Stimulated activated CD8-positive, alpha-beta memory T cell treated with anti-CD3 and anti-CD28 coated beads, Interleukin-2, amount 100 ng/mL, for 48 hours (primary cell): ENCODE data around the gene POLR2E.
A peak's percentile ranks its signal among the peaks of the same experiment; 100 is the strongest.

Experiments
- DNase-seq, 2 donors: peaks; one replicate each; pipeline ENCODE4 v3.0.0-alpha.2; 2020; ENCODE audit warnings: low read depth in 2 of 2

Gene POLR2E

GRCh38 chr19:1097810-1098176 is 2.6 kb upstream of the POLR2E start:
- no peak for DNase-seq

DNA sequence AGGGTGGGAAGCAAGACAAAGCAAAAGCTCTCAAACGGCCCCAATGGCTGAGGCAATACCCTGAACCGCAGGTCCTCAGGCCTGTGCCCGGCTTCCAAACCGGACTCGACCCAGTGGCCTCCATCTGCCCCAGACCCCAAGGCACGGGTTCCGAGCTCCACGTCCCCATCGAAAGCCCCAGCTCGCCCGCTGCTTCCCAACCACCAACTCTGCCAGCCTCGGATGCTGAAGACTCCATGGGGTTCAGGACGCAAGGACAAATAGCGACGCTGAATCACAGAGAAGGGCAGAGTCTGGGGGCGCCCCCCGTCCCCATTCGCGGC is 559 bp downstream of the POLR2E start:
- DNase-seq = no peak

- no peak for DNase-seq
Measured at GRCh38 chr19:1093811-1094553, 1.2 kb downstream of the POLR2E start.

- no peak for DNase-seq
Measured at GRCh38 chr19:1093330-1093729, 1.8 kb downstream of the POLR2E start.

DNA sequence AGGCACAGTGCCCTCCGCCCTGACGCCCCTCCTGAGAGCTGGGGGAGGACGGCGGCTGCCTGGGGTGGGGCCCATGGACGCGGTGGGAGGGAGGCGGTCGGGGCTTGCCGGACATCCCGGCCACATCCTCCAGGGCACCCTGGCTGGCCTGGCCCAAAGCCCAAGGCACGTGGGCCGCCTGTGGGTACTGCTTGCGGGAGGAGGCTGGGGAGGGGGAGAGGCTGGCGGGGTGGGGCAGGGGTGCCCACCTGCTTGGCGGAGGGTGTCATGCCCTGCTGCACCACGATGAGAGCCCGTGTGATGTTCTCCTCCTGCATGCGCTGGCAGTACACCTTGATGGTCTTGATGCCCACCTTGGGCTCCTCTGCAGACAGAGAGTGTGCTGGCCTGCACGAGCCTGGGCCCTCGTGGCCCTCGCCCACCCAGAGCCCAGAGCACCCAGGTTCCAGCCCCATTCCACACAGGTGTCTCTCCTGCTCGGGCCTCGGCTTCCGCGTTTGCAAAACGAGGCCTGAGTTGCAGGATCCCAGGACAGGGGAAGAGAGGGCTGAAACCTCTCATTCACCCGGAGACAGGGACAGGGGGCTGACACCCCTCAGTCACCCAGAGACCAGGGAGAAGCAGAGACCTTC is 3.5 kb downstream of the POLR2E start:
- no peak for DNase-seq

- no peak for DNase-seq
Measured at GRCh38 chr19:1090731-1091543, 4.2 kb downstream of the POLR2E start.

DNA sequence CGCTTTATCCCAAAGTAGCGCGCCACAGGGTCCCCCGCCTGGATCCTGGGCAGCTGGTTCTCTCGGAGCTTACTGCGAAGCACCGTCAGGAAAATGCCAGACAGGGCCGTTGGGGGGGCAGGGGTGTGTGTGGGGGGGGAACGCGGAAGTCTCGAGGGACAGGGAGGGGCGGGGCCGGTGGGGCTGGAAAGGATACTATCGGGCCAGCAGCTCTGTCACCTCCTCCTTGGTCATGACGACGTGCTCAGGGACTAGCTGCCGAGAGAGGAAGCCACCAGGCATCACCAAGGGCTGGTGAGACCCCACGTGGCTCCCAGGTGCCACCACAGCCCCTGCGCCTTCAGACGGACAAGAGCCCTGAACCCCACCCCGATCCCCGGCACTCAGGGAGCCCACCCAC is 5.3 kb downstream of the POLR2E start:
- no peak for DNase-seq

- DNase-seq = no peak
Measured at GRCh38 chr19:1089126-1089771, 5.9 kb downstream of the POLR2E start.

DNA sequence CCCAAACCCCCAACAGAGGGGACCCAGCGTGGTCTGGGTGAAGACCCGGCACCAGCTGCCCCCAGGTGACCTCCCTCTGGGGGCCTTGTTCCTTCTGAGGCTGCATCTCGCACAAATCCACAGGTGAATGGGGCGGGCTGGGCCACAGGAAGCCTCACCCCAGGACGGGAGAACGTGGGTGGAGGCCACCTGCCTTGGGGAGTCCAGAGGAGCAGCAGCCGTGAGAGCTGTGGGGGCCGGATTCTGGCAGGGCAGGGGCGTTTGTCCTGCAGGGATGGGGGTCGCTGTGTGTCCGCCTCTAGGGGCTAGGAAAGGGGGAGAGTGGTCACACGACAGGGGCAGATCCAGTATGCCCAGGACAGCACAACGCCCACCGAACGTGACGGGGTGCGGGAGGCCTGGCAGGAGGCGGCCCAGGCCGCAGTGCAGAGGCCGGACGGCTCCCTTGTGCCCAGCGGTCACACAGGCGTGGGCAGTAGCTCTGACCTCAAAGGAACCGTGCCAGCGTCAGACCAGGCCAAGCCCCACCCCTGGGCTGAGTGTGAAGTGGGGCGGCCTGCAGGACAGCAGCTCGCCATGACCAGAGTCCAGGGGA is 6.7 kb downstream of the POLR2E start:
- no peak for DNase-seq

DNA sequence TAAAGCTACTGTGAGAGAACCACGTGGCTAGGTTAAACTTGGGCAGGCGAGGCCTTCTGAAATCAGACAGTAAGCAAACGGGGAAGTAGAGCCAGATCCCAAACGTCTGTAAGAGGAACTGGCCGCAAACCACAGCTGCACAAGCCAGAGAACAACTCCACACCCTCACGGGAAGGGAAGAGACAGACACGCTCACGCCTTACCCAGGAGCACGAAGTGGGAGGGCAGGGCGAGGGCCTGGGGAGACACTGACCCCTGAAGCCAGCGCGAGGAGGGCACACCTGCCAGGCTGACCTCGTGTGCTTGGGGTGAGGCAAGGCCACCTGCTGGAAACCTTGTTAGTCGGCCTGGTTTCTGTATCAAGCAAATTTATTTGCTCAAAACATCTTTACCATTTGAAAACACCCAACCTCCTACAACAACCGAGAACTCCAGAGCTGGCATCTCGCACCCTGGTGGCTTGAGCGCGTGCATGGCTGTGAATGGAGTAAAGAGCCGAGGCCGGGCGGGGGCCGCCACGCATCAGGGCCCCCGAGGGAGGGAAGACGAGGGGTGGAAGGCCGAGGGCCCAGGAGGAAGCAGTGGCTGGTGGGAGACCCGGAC is 7.3 kb downstream of the POLR2E start:
- no peak for DNase-seq

GRCh38 chr19:1086613-1087012 is 8.6 kb downstream of the POLR2E start:
- DNase-seq = no peak

DNA sequence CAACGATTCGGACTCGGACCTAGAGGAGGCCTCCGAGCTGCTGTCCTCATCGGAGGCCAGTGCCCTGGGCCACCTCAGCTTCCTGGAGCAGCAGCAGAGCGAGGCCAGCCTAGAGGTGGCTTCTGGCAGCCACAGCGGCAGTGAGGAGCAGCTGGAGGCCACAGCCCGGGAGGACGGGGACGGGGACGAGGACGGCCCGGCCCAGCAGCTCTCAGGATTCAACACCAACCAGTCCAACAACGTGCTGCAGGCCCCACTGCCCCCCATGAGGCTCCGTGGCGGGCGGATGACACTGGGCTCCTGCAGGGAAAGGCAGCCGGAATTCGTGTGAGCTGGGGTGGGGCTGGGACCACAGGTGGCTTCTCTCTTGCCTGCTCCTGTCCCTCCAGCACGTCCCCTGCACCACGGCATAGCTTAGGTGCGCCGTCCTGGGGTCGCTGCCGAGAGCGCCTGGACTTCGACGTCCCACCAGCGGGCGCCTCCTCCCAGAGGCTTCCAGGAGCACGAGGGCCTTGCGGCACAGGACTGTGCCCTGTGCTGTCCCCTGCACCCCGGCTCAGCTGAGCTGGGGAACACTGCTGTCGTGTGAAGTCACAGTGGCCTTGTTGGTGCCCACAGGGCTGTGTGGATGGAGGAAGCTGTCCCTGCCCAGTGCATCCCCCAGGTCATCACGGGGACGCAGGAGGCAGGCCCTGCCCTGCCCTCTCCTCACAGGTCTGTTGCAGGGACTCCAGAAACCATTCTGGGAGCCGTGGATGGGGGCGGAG is 9.3 kb downstream of the POLR2E start:
- DNase-seq = no peak

GRCh38 chr19:1085053-1085658 is 10.0 kb downstream of the POLR2E start:
- no peak for DNase-seq

GRCh38 chr19:1084024-1084868 is 10.9 kb downstream of the POLR2E start:
- DNase-seq = no peak

DNA sequence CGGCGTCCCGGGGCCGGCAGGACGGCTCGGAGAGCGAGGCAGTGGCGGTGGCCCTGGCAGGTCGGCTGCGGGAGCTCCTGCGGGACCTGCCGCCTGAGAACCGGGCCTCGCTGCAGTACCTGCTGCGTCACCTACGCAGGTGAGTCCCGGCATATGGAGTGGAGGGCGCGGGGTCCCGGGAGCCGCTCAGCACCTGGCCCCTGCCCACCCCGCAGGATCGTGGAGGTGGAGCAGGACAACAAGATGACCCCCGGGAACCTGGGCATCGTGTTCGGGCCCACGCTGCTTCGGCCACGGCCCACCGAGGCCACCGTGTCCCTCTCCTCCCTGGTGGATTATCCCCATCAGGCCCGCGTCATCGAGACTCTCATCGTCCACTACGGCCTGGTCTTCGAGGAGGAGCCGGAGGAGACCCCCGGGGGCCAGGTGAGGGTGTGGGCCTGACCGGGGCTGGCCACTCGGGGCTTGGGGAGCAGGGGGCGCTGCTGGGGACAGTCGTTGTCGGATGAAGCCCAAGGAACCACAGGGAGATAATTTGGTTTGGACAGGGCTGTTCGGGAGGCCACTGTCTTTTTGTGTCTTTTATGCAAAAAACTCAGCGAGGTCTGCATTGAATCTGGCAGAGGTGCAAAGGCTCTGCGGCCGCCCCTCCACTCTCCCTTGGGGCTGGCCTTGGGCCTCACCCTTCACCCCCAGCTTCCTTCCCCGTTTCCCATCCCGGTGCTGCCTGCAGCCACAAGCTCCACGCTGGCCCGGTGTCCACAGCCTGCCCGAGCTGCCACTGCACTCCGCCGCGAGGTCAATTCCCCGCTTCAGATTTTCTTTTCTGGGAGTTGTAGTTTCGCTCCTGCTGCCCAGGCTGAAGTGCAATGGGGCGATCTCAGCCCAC is 12.0 kb downstream of the POLR2E start:
- no peak for DNase-seq

GRCh38 chr19:1082165-1082927 is 12.8 kb downstream of the POLR2E start:
- DNase-seq = peak; percentile 73 to 86

DNA sequence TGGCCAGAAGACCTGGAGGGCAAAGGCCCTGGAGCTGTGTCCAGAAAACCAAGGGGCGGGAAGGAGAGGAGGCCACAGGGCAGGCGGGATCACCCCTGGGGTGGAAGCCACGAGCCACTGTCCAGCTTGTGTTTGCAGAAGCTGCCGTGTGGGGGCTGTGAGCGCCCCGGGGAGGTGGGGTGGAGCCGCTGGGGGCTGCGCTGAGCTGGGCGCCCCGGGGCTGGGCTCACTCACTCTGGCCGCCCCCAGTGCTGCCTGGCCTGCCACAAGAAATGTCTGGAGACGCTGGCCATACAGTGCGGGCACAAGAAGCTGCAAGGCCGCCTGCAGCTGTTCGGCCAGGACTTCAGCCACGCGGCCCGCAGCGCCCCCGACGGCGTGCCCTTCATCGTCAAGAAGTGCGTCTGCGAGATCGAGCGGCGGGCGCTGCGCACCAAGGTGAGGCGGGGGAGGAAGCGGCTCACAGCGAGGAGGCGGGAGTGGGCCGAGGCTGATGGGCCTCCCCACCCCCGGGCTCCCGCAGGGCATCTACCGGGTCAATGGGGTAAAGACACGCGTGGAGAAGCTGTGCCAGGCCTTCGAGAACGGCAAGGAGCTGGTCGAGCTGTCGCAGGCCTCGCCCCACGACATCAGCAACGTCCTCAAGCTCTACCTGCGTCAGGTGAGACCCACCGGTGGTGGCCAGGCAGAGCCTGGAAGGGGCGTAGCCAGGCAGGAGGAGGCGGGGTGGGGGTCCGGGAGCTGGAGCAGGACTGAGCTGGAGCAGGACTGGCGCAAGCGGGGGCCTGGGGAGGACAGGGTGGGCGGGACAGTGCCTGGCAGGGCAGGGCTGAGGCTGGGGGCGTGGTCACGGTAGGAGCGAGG is 13.6 kb downstream of the POLR2E start:
- DNase-seq = no peak
